IMR-90 (cell line): Measurements from ENCODE around the gene NOS1AP.

ENCODE experiments used
- CEBPB ChIP-seq: IDR thresholded peaks from 2 replicates; pipeline ENCODE4 v1.6.1; 2012; ENCODE audit warnings: low read depth, low read length, improper control_type of control experiment
- TF ChIP-seq, protein P1 (sequence below): conservative IDR thresholded peaks from 2 replicates; pipeline ENCODE4 v1.5.1; 2012; ENCODE audit warnings: mild to moderate bottlenecking, low read depth, low read length, improper control_type of control experiment

DNA sequence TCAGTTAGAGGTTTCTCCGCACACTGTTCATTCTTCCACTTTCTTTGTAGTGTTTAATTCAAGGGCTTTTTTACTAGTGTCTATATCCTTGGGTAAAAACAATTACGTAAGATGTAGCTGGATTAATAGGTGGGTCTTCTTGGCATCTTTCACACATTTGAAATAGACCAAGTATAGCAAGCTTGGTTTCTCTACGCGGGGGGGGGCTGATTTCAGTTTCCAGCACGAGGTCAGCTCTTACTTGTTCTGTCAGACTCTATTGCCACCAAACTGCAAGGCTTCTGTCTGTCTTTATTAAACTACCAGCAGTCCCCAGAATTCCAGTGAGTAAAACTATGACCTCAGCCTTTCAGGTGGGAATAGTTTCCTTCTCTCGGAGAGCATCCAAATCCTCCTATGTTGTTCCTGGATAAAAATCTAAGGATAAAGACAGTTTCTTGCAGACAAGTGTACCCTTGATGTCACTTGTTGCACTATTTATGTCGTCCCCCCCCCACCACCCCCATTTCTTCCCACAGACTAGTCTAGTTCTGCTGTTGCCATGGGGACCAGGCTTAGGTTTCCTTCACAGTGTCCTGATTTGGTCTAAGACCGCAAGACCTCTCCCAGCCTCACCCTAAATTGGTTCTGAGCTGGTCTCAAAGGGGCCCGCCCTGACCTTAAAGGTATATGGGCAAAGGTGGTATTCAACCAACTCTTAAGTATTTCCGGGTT is 290.2 kb downstream of the NOS1AP start:
- no peak for TF ChIP-seq CEBPB
- TF ChIP-seq, protein P1, sequence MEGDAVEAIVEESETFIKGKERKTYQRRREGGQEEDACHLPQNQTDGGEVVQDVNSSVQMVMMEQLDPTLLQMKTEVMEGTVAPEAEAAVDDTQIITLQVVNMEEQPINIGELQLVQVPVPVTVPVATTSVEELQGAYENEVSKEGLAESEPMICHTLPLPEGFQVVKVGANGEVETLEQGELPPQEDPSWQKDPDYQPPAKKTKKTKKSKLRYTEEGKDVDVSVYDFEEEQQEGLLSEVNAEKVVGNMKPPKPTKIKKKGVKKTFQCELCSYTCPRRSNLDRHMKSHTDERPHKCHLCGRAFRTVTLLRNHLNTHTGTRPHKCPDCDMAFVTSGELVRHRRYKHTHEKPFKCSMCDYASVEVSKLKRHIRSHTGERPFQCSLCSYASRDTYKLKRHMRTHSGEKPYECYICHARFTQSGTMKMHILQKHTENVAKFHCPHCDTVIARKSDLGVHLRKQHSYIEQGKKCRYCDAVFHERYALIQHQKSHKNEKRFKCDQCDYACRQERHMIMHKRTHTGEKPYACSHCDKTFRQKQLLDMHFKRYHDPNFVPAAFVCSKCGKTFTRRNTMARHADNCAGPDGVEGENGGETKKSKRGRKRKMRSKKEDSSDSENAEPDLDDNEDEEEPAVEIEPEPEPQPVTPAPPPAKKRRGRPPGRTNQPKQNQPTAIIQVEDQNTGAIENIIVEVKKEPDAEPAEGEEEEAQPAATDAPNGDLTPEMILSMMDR: no peak
